ENCODE measurements around the gene CYP2S1.
"Not testable (repeated sequence)": the region's sequence is repeated elsewhere in the genome, so short reads cannot be mapped to it uniquely, and the experiment has no call there.

CYP2S1 gene

DNA sequence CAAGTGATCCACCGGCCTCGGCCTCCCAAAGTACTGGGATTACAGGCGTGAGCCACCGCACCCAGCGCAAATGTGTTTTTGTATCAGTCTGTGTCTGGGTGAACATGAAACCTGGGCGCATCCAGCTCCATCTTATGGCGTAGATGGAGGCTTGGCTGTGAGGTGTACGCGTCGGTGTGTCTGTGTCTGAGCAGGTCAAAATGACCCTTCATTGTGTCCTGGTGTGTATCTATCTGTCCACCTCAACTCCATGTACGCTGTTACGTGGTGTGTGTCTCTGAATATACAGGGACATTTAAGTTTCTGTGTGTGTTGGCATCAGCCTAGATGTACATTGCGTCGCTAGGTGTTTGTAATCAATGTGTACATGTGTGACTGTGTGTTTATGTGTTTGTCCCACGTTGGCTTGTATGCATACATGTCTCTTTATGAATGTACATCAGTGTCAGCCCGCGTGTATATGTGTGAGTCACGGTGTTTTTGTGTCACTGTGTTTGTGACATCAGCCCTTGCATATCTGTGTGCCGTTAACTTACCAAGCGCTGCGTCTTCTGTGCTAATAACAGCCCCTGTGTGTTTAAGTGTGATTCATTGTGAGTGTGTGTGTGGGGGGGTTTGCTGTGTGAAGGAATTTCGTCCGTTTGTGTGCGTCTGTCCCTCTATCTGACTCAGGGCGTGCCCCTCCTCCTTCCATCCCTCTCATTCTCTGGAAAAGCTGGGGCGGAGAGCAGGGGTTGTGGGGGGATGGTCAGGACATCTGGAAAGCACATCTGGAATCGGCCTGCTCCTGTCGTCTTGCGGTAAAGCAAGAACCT, 32.4 kb downstream of the CYP2S1 start:
- DNase-seq (ENCODE audit: low read depth in 4 of 4, low spot score in 1 of 4): peak in 3 of 4 experiments; percentile 2 to 43 (median 23)

DNA sequence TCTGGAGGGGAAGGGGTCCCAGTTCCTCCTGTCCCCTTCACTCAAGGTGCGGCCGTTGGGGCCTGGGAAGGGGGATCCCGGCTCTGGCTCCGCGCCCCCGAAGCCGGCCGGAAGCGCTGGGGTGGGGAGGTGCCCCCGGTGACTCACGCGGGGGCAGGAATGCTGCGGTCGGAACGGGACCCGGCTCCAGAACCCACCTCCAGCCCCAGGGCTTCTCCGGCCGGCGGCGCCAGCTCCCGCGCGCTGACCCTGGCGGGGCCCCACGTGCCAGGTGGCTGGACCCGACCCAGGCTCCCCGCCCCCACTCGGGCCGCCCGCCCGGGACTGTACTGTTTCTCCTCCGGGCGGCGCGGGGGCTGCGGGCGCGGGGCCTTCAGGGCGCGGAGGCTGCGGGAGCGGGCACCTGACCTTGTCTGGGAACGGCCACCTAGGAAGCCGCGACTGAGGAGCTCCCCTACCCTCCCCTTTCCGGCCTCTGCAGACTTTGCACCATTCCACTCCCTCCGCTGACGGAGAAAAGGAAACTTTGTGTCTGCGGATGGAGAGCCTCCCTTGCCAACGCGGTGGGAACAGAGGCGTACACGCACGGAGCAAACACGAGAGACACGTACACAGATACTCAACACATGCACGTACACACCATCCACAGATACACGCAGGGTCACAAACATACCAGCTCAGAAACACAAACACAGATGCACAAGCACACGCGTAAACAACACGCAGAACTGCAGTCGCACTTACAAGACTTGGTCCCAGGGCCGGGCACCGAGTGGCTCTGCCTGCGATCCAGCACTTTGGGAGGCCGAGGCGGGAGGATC, 33.2 kb downstream of the CYP2S1 start:
- peak in 3 of 4 experiments; percentile 4 to 13 (median 7) for DNase-seq (ENCODE audit: low read depth in 4 of 4, low spot score in 1 of 4)

DNA sequence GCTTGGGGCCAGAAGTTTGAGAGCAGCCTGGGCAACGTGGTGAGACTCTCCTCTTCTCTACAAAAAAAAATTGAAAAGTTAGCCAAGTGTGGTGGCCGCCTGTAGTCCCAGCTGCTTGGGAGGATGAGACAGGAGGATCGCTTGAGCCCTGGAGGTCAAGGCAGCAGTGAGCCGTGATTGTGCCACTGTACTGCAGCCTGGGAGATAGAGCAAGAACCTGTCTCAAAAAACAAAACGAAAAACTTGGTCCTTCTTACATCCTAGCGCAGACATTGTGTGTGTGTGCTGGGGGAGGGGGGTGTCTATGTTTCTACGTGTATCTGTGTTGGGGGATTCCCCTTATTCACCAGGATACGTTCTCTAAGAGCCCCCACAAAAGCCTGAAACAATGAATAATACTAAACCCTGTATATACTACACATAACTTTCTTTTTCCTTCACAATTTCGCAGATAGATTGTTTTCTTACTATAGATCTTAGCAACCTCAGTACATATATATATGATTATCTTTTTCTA, 33.9 kb downstream of the CYP2S1 start:
- no peak for DNase-seq (ENCODE audit: low read depth in 4 of 4, low spot score in 1 of 4)

DNA sequence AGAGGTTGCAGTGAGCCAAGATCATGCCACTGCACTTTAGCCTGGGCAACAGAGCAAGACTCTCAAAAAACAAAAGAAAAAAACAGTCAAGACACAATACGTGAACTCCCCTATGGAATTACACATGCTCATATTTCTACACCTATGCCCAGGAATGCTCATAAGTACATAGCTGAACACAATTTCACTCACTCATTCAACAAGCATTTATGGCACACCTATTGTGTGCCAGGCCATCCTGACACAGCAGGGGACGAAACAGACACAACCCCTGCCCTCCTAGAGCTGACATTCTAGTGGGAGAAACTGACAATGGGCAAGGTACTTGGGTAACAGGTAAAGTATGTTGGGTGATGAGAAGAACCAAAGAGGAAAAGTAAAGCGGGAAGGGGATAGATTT, 35.5 kb downstream of the CYP2S1 start:
- DNase-seq (ENCODE audit: low read depth in 4 of 4, low spot score in 1 of 4): no peak

DNA sequence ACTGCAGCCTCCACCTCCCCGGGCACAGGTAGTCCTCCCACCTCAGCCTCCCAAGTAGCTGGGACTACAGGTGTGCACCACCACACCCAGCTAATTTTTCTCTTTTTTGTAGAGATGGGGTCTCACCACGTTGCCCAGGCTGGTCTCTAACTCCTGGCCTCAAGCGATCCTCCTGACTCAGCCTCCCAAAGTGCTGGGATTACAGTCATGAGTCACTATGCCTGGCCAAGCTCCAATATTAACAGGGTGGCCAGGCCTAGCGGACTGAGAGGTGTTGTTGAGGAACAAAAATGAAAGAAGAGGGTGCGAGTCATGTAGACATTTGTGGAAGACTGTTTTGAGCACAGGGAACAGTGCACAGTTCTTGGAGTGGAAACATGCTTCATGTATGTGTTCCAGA, 36.3 kb downstream of the CYP2S1 start:
- not testable (repeated sequence) for DNase-seq (ENCODE audit: low read depth in 4 of 4, low spot score in 1 of 4)

DNA sequence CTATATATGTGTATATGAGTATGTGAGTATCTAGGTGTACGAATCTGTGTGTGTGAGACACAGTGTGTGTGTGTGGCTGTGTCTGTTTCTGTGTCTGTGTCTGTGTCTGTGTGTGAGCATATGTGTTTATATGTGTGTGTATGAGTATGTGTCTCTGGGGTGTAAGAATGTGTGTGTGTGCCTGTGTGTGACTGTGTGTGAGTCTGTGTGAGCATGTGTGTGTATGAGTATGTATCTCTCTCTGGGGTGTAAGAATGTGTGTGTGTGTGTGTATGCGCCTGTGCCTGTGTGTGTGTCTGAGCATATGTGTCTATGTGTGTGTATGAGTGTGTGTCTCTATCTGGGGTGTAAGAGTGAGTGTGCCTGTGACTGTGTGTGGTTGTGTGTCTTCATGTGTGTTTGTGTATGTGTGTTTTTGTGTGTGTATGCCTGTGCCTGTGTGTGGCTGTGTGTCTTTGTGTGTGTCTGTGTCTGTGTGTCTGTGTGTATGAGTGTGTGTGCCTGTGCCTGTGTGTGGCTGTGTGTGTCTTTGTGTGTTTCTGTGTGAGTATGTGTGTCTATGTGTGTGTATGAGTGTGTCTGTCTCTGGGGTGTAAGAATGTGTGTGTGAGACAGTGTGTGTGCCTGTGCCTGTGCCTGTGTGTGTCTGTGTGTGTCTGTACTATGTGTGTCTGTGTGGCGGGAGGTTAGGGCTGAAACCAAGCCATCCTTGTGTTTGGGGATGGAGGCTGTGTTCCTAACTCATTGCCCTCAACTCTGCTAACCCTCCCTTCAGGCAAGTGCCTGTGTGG, 37.2 kb downstream of the CYP2S1 start:
- DNase-seq (ENCODE audit: low read depth in 4 of 4, low spot score in 1 of 4): no peak

DNA sequence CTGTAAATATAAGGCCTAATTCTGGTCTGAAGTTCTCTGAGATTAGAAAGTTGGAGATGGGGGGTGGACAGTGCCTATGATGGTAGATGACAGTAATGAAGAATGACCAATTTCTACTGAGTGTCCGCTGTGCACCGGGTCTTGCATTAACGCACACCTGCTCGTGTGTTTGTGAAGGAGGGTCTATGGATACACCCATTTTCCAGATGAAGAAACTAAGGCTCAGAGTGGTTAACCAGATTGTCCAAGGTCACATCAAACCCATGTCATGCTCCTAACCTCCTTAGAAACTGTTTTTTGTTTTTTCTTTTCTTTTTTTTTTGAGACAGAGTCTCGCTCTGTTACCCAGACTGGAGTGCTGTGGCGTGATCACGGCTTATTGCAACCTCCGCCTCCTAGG, 39.7 kb downstream of the CYP2S1 start:
- DNase-seq (ENCODE audit: low read depth in 4 of 4, low spot score in 1 of 4): no peak

DNA sequence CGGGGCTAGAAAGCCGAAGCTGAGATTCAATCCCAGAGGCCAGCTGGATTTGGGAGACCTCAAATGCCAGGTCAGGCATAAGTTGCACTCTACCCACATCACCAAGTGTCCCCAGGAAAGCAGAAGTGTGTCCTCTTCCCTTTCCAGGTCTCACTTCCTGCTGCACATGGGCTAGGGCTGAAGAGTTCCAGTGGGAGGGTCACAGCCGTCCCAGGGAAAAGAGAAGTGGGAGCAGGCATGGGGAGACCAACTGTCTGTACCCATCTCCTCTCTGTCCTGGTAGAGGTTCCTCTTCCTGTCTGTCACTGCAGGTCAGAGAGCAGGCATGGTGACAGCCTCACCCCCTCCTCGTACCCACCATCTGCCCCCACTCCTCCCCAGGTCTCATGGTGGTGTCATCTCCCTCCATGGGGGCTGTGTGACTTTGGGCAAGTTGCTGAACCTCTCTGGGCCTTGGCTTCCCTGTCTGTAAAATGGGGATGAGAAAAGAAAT, 40.8 kb downstream of the CYP2S1 start:
- no peak for DNase-seq (ENCODE audit: low read depth in 4 of 4, low spot score in 1 of 4)

DNA sequence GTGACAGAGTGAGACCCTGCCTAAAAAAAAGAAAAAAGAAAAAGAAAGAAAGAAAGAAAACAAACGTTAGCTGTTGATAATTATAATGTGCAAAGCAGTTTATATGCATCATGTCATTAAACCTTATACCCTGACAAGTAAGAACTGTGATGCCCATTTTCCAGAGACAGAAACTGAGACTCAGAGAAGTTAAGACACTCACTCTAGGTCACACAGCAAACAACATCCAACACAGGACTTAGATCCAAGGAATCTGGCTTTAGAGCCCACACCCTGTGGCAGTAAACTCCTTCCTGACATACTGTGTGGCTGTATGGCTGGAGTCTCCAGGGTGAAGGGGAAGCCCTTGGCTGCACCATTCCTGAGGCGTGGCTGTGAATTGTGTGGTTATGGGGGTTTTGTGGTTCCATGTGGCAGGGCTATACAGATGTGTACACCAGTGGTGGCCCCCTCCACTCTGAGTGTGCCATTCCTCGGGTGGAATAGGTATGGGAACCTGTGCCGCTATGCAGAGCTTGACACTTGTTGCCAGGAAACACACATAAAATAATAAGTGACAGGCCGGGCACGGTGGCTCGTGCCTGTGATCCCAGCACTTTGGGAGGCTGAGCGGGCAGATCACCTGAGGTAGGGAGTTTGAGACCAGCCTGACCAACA, 41.6 kb downstream of the CYP2S1 start:
- DNase-seq (ENCODE audit: low read depth in 4 of 4, low spot score in 1 of 4): no peak

DNA sequence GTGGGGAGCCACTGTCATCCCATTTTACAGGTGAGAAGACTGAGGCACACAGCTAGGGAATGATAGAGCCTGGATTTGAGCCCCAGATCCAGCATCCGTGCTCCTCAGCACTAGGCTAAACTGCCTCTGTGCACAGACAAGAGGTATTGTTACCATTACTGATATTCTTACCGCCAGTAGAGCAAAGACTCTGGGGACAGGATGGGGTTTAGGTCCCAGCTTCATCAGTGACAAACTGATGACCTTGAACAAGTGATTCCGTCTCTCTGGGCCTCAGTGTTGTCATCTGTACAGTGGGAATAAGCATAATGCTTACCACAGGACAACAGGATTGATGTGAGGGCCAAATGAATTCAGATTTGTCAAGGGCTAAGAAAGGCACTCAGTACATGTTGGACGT, 42.5 kb downstream of the CYP2S1 start:
- no peak for DNase-seq (ENCODE audit: low read depth in 4 of 4, low spot score in 1 of 4)

DNA sequence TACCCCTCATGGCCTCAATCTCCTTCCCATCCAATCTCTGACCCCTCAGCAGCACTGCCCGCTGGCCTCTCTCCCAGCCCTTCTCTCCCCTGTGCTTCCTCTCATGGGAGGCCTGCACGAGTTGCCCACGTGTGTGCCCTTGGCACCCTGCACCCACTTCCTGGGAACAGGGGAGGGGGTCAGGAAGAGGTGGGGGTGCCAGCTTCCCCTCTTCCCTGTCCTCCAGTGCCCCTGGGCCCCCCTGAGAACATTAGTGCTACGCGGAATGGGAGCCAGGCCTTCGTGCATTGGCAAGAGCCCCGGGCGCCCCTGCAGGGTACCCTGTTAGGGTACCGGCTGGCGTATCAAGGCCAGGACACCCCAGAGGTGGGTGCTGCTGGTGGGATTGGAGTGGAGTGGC, 45.2 kb downstream of the CYP2S1 start:
- DNase-seq (ENCODE audit: low read depth in 4 of 4, low spot score in 1 of 4): no peak

DNA sequence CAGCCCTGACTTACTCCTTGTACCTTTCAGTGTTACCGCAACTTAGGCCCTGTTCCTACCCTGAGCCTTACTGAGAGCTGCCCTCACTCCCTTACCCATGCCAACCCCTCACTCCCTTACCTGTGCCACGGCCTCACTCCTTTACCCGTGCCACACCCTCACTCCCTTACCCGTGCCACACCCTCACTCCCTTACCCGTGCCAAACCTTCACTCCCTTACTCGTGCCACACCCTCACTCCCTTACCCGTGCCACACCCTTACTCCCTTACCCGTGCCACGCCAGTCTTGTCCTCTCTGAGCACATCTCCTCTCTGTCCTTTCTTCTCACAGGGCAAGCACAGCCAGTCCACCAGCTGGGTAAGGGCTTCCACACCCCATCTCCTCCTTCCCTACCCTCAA, 46.3 kb downstream of the CYP2S1 start:
- DNase-seq (ENCODE audit: low read depth in 4 of 4, low spot score in 1 of 4): no peak

DNA sequence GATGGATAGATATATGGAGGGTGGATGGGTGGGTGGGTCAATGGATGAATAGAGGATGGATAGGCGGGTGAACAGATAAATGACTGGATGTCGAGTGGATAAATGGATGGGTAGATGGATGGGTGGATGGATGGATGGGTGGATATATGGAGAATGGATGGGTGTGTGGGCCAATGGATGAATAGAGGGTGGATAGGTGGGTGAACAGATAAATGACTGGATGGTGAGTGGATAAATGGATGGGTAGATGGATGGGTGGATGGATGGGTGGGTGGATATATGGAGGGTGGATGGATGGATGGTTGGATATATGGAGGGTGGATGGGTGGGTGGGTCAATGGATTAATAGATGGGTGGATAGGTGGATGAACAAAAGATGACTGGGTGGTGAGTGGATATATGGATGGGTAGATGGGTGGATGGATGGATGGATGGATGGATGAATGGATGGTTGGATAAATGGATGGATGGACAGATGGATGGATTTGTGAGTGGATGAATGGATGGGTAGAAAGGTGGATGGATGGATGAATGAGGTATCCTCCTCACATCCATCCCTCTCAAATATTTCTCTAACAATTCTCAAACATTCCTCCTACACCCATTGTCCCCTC, 47.0 kb downstream of the CYP2S1 start:
- no peak for DNase-seq (ENCODE audit: low read depth in 4 of 4, low spot score in 1 of 4)

DNA sequence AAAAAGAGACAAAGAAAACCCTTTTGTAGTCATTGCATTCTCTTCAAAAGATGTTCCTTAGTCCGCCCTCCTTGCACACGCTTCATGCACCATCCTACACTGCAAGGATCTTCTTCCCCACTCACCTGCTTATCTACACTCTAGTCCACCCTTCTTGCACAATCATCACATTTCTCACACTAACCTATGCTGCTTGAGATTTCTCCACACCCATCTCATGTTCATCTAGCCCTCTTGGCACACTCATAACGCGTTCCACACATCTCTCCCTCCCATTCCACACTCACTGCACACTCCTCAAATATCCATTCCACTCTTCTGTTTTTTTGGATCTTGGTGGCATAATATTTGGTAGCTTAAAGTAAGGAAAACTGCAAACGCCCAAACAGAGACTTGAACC, 48.8 kb downstream of the CYP2S1 start:
- no peak for DNase-seq (ENCODE audit: low read depth in 4 of 4, low spot score in 1 of 4)

DNA sequence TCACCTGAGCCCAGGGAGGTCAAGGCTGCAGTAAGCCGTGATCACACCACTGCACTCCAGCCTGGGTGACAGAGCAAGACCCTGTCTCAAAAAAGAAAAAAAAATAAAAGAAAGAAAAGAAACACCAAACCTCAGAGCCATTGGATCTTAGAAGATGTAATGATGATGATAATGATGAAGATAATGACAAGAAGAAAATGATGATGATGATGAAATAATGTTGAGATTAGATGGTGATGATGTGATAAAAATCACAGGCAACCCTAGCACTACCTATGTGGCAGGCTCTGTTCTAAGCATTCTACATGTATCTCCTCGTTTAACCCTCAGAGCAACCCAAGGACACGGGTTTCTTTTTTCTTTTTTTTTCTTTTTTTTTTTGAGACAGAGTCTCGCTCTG, 51.1 kb downstream of the CYP2S1 start:
- DNase-seq (ENCODE audit: low read depth in 4 of 4, low spot score in 1 of 4): no peak

DNA sequence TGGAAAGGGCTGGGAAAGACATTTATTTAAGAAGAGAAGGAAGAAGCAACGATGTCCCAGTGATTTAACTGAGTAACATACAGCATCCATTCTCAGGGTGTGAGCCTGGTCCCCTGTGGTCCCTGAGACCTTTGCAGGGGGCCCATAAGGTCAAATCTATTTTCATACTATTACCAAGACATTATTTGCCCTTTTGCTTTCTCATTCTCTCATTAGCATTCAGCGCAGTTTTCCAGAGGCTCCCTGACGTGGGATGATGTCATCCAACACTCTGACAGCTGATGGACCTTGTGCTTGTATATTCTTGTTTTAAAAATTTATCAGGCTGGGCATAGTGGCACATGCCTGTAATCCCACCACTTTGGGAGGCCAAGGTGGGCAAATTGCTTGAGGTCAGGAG, 52.8 kb downstream of the CYP2S1 start:
- DNase-seq (ENCODE audit: low read depth in 4 of 4, low spot score in 1 of 4): no peak

DNA sequence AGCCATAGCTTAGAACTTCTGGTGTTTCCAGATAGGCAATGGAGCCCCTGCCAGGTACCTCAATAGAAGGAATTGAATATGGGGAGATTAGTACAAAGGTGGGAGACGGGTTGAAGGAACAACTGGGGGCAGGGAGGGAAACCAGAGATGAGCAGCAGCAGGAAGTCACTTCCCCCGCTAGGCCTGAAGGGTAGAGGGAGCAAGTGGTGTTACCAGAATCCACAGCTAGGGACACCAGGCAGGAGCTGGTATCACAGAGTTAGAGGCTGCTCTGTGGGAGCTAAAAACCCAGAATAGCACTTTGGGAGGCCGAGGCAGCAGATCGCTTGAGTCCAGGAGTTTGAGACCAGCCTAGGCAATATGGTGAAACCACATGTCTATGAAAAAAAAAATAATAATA, 55.9 kb downstream of the CYP2S1 start:
- DNase-seq (ENCODE audit: low read depth in 4 of 4, low spot score in 1 of 4): no peak

DNA sequence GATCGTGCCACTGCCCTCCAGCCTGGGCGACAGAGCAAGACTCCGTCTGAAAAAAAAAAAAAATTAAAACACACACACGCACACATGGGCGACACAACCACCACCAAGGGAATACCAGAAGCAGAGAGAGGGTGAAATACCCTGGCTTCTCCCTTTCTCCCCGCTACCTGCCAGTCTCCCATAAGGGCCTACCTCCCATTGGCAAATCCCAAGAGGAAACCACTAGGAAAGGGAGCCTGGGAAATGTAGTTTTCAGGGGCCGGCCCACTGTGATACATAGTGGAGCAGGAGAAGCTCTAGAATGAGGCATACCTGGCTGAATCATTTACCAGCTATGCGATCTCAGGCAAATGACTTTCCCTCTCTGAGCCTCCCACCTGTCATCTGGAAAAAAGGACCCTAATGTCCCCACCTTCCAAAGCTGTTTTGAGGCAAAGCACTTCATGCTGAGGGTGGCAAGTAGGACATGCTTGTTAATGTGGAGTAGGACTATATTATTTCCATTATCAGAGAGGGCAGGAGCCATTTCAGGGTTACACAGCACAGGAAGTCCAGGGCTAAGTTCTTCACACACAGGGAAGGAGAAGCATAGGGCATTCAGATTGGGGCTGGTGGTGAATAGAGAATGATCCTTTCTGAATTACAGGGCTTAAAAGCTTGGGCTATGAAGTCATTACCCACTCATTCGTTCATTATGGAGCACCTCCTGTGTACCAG, 56.8 kb downstream of the CYP2S1 start:
- DNase-seq (ENCODE audit: low read depth in 4 of 4, low spot score in 1 of 4): no peak

DNA sequence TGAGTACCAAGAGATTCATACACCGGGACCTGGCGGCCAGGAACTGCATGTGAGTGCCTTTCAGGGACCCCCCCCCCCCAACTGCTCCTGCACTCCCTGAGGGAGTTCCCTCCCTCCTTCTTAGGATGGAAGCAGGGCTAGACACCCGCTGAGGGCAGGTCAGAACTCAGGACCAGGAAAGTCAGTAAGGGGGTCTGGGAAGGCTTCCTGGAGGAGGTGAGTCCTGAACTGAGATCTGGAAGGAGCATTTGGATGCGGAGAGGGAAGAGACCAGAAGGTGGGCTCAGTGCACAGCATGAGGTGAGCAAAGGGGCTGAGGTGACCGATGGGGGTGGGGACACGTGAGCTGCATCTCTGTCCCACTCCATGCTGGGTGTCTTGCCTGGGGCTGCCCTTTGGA, 60.6 kb downstream of the CYP2S1 start:
- DNase-seq (ENCODE audit: low read depth in 4 of 4, low spot score in 1 of 4): no peak

DNA sequence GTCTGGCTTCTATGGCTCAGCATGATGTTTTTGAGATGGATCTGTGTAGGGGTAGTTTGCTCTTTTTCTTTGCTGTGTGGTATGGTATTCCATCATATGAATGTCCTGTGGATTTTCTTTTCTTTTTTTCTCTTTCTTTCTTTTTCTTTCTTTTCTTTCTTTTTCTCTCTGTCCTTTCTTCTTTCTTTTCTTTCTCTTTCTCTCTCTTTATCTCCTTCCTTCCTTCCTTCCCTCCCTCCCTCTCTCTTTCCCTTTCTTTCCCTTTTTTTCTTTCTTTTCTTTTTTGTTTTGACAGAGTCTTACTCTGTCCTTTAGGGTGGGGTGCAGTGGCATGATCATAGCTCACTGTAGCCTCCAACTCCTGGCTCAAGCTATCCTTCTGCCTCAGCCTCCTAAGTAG, 62.2 kb downstream of the CYP2S1 start:
- no peak for DNase-seq (ENCODE audit: low read depth in 4 of 4, low spot score in 1 of 4)

Data from stimulated activated CD4-positive, alpha-beta T cell treated with anti-CD3 and anti-CD28 coated beads, Interleukin-1b, Interleukin-23, amount 100 ng/mL, for 24 hours (primary cell).